Mesenchymal stem cell (in vitro differentiated cells and primary cell): Measurements from ENCODE around the gene ACP7. TPM values are rescaled to one million over a fixed set of nuclear protein-coding genes. Genes with fewer than 3 reads are reported as not detected.

Source experiments
- DNase-seq: peaks from one replicate; pipeline ENCODE4 v3.0.0-alpha.2; 2013
- H2AFZ ChIP-seq: one replicate; pipeline ENCODE4 v1.6.1; 2013; ENCODE audit warnings: low read depth, mild to moderate bottlenecking, control low read depth, inconsistent platforms, low read length, moderate library complexity
- H2AK5ac ChIP-seq: 2 replicates; pipeline ENCODE4 v1.6.1; 2013; ENCODE audit warnings: low read length, moderate library complexity, mild to moderate bottlenecking, inconsistent platforms; ENCODE audit not compliant: severe bottlenecking
- H2BK120ac ChIP-seq: one replicate; pipeline ENCODE4 v1.6.1; 2013; ENCODE audit warnings: low read depth, mild to moderate bottlenecking, inconsistent platforms, low read length, moderate library complexity
- H2BK12ac ChIP-seq, 2 experiments: one replicate each; pipeline ENCODE4 v1.6.1; 2013; ENCODE audit warnings: inconsistent platforms in 2 of 2, low read length in 2 of 2, mild to moderate bottlenecking in 2 of 2, moderate library complexity in 2 of 2, control low read depth in 1 of 2
- H2BK15ac ChIP-seq: one replicate; pipeline ENCODE4 v1.6.1; 2013; ENCODE audit warnings: mild to moderate bottlenecking, low read depth, inconsistent platforms; ENCODE audit not compliant: poor library complexity, severe bottlenecking
- H2BK5ac ChIP-seq: 2 replicates; pipeline ENCODE4 v1.6.1; 2013; ENCODE audit warnings: low read depth, mild to moderate bottlenecking, low read length, control low read depth, inconsistent platforms; ENCODE audit not compliant: poor library complexity, severe bottlenecking
- H3K14ac ChIP-seq, 2 experiments: one replicate each; pipeline ENCODE4 v1.6.1; 2013; ENCODE audit warnings: inconsistent platforms in 2 of 2, low read length in 2 of 2, control low read depth in 1 of 2, mild to moderate bottlenecking in 1 of 2, moderate library complexity in 1 of 2
- H3K18ac ChIP-seq, 2 experiments: one replicate each; pipeline ENCODE4 v1.6.1; 2013; ENCODE audit warnings: inconsistent platforms in 2 of 2, low read length in 2 of 2, control low read depth in 1 of 2, low read depth in 1 of 2, mild to moderate bottlenecking in 1 of 2
- H3K23ac ChIP-seq, 2 experiments: one replicate each; pipeline ENCODE4 v1.6.1; 2013; ENCODE audit warnings: inconsistent platforms in 2 of 2, low read length in 2 of 2, mild to moderate bottlenecking in 2 of 2, moderate library complexity in 2 of 2, control low read depth in 1 of 2
- H3K27ac ChIP-seq: 2 replicates; pipeline ENCODE4 v1.5.1; 2013; ENCODE audit warnings: mild to moderate bottlenecking, moderate library complexity, low read length, control low read depth, inconsistent platforms; ENCODE audit not compliant: poor library complexity, severe bottlenecking
- H3K27me3 ChIP-seq, 2 experiments: 2 replicates each; pipeline versions ENCODE4 v1.6.1 to v1.7.0; 2013; ENCODE audit warnings: low read length in 2 of 2, mild to moderate bottlenecking in 2 of 2, moderate library complexity in 2 of 2, control low read depth in 1 of 2, inconsistent platforms in 1 of 2; ENCODE audit not compliant: control insufficient read depth in 1 of 2, insufficient read depth in 1 of 2
- H3K36me3 ChIP-seq, 2 experiments: 2 replicates each; pipeline versions ENCODE4 v1.6.1 to v1.7.0; 2013; ENCODE audit warnings: low read length in 2 of 2, control low read depth in 1 of 2, inconsistent platforms in 1 of 2, low read depth in 1 of 2, mild to moderate bottlenecking in 1 of 2; ENCODE audit not compliant: insufficient read depth in 2 of 2, control insufficient read depth in 1 of 2
- H3K4ac ChIP-seq, 2 experiments: one replicate each; pipeline ENCODE4 v1.6.1; 2013; ENCODE audit warnings: inconsistent platforms in 2 of 2, low read length in 2 of 2, mild to moderate bottlenecking in 2 of 2, moderate library complexity in 2 of 2, control low read depth in 1 of 2, low read depth in 1 of 2
- H3K4me1 ChIP-seq: 2 replicates; pipeline ENCODE4 v1.6.1; 2013; ENCODE audit warnings: low read depth, low read length, control low read depth; ENCODE audit not compliant: control insufficient read depth, insufficient read depth
- H3K4me2 ChIP-seq: 2 replicates; pipeline ENCODE4 v1.6.1; 2013; ENCODE audit warnings: low read length, mild to moderate bottlenecking, inconsistent platforms; ENCODE audit not compliant: poor library complexity, severe bottlenecking
- H3K4me3 ChIP-seq, 2 experiments: 2 replicates each; pipeline versions ENCODE4 v1.5.1 to v1.7.0; 2013; ENCODE audit warnings: low read length in 2 of 2, mild to moderate bottlenecking in 2 of 2, control low read depth in 1 of 2, low read depth in 1 of 2; ENCODE audit not compliant: insufficient read depth in 1 of 2
- H3K79me1 ChIP-seq: replicated peaks from 2 replicates; pipeline ENCODE4 v1.6.1; 2013; ENCODE audit warnings: mild to moderate bottlenecking, control low read depth, low read length, inconsistent platforms; ENCODE audit not compliant: poor library complexity, severe bottlenecking
- H3K9ac ChIP-seq: 2 replicates; pipeline ENCODE4 v1.7.0; 2013; ENCODE audit warnings: mild to moderate bottlenecking, low read length, moderate library complexity
- H3K9me3 ChIP-seq: 2 replicates; pipeline ENCODE4 v1.7.0; 2013; ENCODE audit warnings: mild to moderate bottlenecking, low read length; ENCODE audit not compliant: control insufficient read depth
- H4K8ac ChIP-seq: one replicate; pipeline ENCODE4 v1.6.1; 2013; ENCODE audit warnings: inconsistent platforms, mild to moderate bottlenecking, low read length, moderate library complexity
- H4K91ac ChIP-seq: one replicate; pipeline ENCODE4 v1.6.1; 2013; ENCODE audit warnings: mild to moderate bottlenecking, low read length, inconsistent platforms
- WGBS: methylation state at CpG from one replicate; pipeline ENCODE4 v1.1.7; 2013; ENCODE audit warnings: mixed read lengths; 5-methylcytosine and 5-hydroxymethylcytosine counted together
- polyA plus RNA-seq, 2 experiments: library from polyadenylated mRNA; stranded (reverse); fragments of 200-250 nt; gene quantifications; one replicate each; pipeline ENCODE4 v1.2.3, GENCODE V29; 2013

ACP7 gene, protein sequence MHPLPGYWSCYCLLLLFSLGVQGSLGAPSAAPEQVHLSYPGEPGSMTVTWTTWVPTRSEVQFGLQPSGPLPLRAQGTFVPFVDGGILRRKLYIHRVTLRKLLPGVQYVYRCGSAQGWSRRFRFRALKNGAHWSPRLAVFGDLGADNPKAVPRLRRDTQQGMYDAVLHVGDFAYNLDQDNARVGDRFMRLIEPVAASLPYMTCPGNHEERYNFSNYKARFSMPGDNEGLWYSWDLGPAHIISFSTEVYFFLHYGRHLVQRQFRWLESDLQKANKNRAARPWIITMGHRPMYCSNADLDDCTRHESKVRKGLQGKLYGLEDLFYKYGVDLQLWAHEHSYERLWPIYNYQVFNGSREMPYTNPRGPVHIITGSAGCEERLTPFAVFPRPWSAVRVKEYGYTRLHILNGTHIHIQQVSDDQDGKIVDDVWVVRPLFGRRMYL
- 0.01 TPM for polyA plus RNA-seq (2013, experiment 1 of 2)
- polyA plus RNA-seq (2013, experiment 2 of 2) = not detected

DNA sequence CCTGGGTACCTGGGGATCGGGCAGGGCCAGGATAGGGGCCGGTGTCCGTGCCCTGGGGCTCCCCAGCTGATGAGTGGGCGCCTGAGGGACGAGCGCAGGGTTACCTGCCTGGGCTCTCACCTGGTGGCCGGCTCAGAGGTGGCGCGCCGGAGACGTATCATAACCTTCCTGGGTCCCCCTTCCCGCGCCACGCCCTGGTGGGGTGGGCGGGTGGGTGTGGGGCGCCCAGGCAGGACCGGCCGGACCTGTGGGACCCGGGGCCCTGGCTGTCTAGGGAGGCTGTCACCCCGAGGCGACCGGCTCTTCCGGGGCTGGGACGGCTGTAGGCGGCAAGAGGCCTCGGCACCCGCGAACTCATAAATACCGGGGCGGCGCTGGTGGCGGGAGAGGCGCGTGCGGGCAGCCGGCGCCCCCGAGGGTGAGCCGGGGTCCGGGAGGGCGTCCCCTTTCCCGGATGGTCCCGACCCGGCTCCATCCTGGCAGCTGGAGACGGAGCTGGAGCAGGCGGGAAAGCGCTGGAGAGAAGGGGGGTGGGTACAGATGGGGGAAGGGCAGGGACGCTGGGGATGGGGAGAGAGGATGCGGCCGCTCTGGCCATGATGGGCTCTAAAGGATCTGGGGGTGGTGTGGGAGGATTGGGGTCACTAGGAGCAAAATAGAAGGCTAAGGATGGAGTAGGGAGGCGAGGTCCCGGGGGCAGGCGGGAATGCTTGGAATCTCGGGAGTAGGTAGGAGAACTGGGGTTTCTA lies at the start of gene ACP7:
Gene ACP7, plus strand, starts transcription at position 386 of the 749 bp plus-strand sequence. CDS start 902 bp downstream, outside the sequence.
- Histone ChIP-seq H3K9me3 (no peaks in the 10 kb centered on the region), H2AK5ac (no peak within 1 kb of the TSS), H4K91ac (no peak within 1 kb of the TSS), H2BK12ac (no peak within 1 kb of the TSS), H3K4me1 (peaks cover 9% of the 10 kb centered on the region), H2BK5ac (no peak within 1 kb of the TSS), H3K4ac (no peak within 1 kb of the TSS), H3K9ac (peak within 1 kb of the TSS; percentile 80), H4K8ac (no peak within 1 kb of the TSS), H3K36me3 (no peaks in the 10 kb centered on the region), H3K4me3 (peak within 1 kb of the TSS in 1 of 2 experiments; percentile 83), H3K27me3 (peaks cover 0 to 55% of the 10 kb centered on the region in 2 experiments), H2BK120ac (no peak within 1 kb of the TSS), H3K23ac (no peak within 1 kb of the TSS), H3K14ac (no peak within 1 kb of the TSS), H2BK15ac (no peak within 1 kb of the TSS), H3K18ac (no peak within 1 kb of the TSS), H3K79me1 (no peaks in the 10 kb centered on the region), H3K4me2 (peak within 1 kb of the TSS; percentile 50), H2AFZ (no peak within 1 kb of the TSS), H3K27ac (no peak within 1 kb of the TSS)
- no peak for DNase-seq
- 6% methylated on average over 40 of the region's 54 CpGs for WGBS

DNA sequence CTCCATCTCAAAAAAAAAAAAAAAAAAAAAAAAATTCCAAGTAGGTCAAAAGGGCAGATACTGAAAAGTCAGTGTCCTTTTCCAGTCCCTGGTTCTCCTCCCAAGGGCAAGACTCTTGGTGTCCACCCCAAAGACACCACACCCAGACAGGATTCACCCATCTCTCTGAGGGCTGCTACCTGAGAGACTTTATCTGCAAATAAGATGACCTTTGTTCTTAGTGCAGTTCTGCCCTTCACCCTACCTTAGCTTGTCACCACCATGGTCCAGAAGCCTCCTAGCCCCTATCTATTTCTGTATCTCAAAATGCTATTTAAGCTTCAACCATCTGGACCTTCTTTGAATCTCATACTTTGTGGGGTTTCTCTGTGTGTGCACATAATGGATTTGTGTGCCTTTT lies 47.6 kb upstream of the ACP7 start:
- H3K9ac ChIP-seq = no peak overlapping the region
- no peak overlapping the region for H3K4me3 ChIP-seq
- H4K91ac ChIP-seq = no peak overlapping the region

DNA sequence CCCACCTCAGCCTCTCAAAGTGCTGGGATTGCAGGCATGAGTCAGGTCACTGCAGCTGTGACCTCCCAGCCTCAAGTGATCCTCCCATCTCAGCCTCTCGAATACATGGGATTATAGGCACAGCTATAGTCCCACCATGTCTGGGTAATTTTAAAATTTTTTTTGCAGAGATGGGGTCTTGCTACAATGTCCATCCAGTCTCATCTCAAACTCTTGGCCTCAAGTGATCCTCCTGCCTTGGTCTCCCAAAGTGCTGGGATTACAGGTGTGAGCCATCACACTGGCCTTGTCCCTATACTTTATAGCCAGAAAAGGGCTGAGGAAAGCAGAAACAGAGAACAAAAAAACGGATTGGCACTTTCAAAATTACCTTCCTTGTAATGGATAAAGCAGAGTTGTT lies 47.0 kb upstream of the ACP7 start:
- H3K27ac ChIP-seq = no peak overlapping the region
- no peak overlapping the region for H2BK5ac ChIP-seq
- peaks cover 9% of the 10 kb centered on the region for H3K4me1 ChIP-seq
- no peaks in the 10 kb centered on the region for H3K36me3 ChIP-seq
- no peak overlapping the region for H3K4ac ChIP-seq
- no peak overlapping the region for H3K4me3 ChIP-seq
- H3K23ac ChIP-seq = no peak overlapping the region
- no peak overlapping the region for H2BK12ac ChIP-seq
- peaks cover 7 to 10% of the 10 kb centered on the region in 2 experiments for H3K27me3 ChIP-seq
- peak overlapping the region in 1 of 2 experiments; percentile 18 for H3K18ac ChIP-seq
- H3K4me2 ChIP-seq = no peak overlapping the region
- no peak overlapping the region for H4K8ac ChIP-seq
- H3K79me1 ChIP-seq = no peaks in the 10 kb centered on the region
- no peak overlapping the region for H2AFZ ChIP-seq
- no peak overlapping the region for H2BK15ac ChIP-seq
- H3K9me3 ChIP-seq = no peaks in the 10 kb centered on the region
- 56% methylated on average over 1 of the region's 2 CpGs for WGBS
- DNase-seq = no peak
- no peak overlapping the region for H3K9ac ChIP-seq
- H4K91ac ChIP-seq = no peak overlapping the region
- H3K14ac ChIP-seq = no peak overlapping the region
- H2AK5ac ChIP-seq = no peak overlapping the region
- H2BK120ac ChIP-seq = no peak overlapping the region

More for the DNA sequence above, 47.6 kb upstream of the ACP7 start:
- H2BK15ac ChIP-seq = no peak overlapping the region
- no peak overlapping the region for H2BK5ac ChIP-seq
- no peak overlapping the region for H3K4ac ChIP-seq
- no peaks in the 10 kb centered on the region for H3K36me3 ChIP-seq
- no peak overlapping the region for H3K18ac ChIP-seq
- H2AFZ ChIP-seq = no peak overlapping the region
- no peak overlapping the region for H2AK5ac ChIP-seq
- no peaks in the 10 kb centered on the region for H3K9me3 ChIP-seq
- H3K4me2 ChIP-seq = no peak overlapping the region
- H3K79me1 ChIP-seq = no peaks in the 10 kb centered on the region
- no peak overlapping the region for H2BK12ac ChIP-seq
- no peak overlapping the region for H4K8ac ChIP-seq
- peaks cover 7 to 10% of the 10 kb centered on the region in 2 experiments for H3K27me3 ChIP-seq
- H3K27ac ChIP-seq = no peak overlapping the region
- DNase-seq = no peak
- H2BK120ac ChIP-seq = no peak overlapping the region
- H3K23ac ChIP-seq = no peak overlapping the region
- H3K14ac ChIP-seq = no peak overlapping the region
- H3K4me1 ChIP-seq = peaks cover 14% of the 10 kb centered on the region

DNA sequence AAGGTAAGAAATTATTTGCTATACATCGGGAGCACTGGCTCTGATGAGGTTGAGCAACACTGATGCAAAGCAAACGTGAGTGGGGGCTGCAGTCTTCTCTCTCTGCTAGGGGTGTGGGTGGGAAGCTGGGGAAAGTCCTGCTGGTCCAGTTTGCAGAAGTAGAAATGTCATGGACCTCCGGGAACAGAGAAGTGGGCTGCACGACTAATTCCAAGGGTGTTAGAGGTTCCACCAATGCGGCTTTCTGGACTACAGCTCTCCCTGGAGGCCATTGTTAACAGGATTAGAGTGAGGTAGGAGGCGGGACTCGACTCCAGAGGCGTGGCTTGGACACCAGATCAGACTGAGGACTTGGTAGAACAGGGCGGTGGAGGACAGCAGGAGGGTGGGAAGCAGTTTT lies 46.1 kb upstream of the ACP7 start:
- H4K91ac ChIP-seq = no peak overlapping the region
- DNase-seq = peak; percentile 32
- H3K27ac ChIP-seq = no peak overlapping the region
- no peak overlapping the region for H2BK15ac ChIP-seq
- 30% methylated on average over 8 of the region's 9 CpGs for WGBS
- no peak overlapping the region for H3K4me3 ChIP-seq
- no peaks in the 10 kb centered on the region for H3K79me1 ChIP-seq
- H2BK5ac ChIP-seq = no peak overlapping the region
- H2AK5ac ChIP-seq = no peak overlapping the region
- no peaks in the 10 kb centered on the region for H3K36me3 ChIP-seq
- peaks cover 7 to 10% of the 10 kb centered on the region in 2 experiments for H3K27me3 ChIP-seq
- peaks cover 3% of the 10 kb centered on the region for H3K4me1 ChIP-seq
- H3K9ac ChIP-seq = no peak overlapping the region
- H3K18ac ChIP-seq = no peak overlapping the region
- H3K14ac ChIP-seq = no peak overlapping the region
- H3K4ac ChIP-seq = no peak overlapping the region
- no peak overlapping the region for H3K4me2 ChIP-seq
- H2AFZ ChIP-seq = no peak overlapping the region
- no peak overlapping the region for H4K8ac ChIP-seq
- no peak overlapping the region for H3K23ac ChIP-seq
- no peak overlapping the region for H2BK120ac ChIP-seq
- no peak overlapping the region for H2BK12ac ChIP-seq
- no peaks in the 10 kb centered on the region for H3K9me3 ChIP-seq
